Right lobe of liver (tissue), 4 donors: ENCODE measurements around the gene CEACAM18.
A peak's percentile ranks its signal among the peaks of the same experiment; 100 is the strongest.

Experiments used
- CTCF ChIP-seq, 4 donors: fragments of 200-600 bp in 3 of 4; fragments of 450-650 bp in 1 of 4; IDR thresholded peaks; one replicate each; pipeline versions ENCODE4 v1.5.1 to v1.8.0; 2016 to 2022; ENCODE audit warnings: antibody characterized with exemption in 4 of 4, mild to moderate bottlenecking in 2 of 4
- POLR2A ChIP-seq: fragments of 450-650 bp; IDR thresholded peaks from one replicate; pipeline ENCODE4 v1.6.1; 2017; ENCODE audit warnings: antibody characterized with exemption, mild to moderate bottlenecking
- donor health status: DM: no; HTN: no; CAD: no.
- donor health status: DM: no; HTN: no; CAD: no.
- donor health status: DM: no; HTN: yes; CAD: no.

- TF ChIP-seq POLR2A (no peak), CTCF (IDR thresholded peaks at IDR 0.05) (peak; percentile 59 to 94 (median 88))
Observed at GRCh38 chr19:51473009-51473707, 5.2 kb upstream of the CEACAM18 start.
